SKM-1 (cell line): ENCODE data around the gene PPP2R3A.

Source experiments
- DNase-seq: peaks from one replicate; lab custom pipeline; 2025; ENCODE audit not compliant: unreplicated experiment; lab: John Stamatoyannopoulos, UW

Gene PPP2R3A

GRCh38 chr3:135970506-135971116, 5.1 kb downstream of the PPP2R3A start:
- DNase-seq, result peak; percentile 18

- DNase-seq, result no peak
Observed at GRCh38 chr3:135973841-135974240, 8.3 kb downstream of the PPP2R3A start.

DNA sequence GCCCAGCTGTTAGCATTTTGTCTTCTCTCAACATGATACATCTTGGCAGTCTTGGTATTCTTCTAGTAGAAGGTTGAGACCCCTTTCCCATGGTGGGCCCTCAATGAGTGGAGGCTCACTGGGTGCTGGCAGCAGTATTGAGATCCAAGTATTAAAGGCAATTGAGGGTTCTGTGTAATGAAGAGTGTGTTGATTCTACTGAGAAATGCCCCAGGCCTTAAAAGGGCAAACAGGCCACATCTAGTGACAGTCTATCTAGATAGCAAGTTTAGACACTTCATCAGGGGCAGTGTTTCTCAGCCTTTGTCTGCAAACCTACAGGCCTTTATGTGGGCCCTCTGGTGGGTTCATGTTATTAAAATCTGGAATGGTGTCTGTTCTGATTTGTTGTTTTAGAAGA, 9.5 kb downstream of the PPP2R3A start:
- no peak for DNase-seq

DNA sequence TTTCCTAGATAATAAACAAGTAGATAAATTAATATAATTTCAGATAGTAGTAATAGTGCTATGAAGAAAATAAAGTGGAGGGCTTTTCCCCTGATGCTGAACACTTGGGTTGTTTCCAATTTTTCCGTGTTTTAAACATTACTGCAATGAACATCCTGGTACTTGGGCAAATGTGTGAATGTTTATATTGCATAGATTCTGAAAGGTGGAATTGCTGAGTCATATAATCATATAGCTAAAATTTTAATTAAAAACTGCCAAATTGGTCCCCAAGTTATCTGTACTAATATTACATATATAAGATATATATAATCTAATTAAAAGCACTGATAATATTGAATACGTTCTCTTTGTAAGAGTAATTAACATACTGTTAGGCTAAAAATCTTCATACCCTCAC, 10.0 kb downstream of the PPP2R3A start:
- DNase-seq, result no peak

GRCh38 chr3:135980343-135980742, 14.8 kb downstream of the PPP2R3A start:
- DNase-seq, result no peak

DNA sequence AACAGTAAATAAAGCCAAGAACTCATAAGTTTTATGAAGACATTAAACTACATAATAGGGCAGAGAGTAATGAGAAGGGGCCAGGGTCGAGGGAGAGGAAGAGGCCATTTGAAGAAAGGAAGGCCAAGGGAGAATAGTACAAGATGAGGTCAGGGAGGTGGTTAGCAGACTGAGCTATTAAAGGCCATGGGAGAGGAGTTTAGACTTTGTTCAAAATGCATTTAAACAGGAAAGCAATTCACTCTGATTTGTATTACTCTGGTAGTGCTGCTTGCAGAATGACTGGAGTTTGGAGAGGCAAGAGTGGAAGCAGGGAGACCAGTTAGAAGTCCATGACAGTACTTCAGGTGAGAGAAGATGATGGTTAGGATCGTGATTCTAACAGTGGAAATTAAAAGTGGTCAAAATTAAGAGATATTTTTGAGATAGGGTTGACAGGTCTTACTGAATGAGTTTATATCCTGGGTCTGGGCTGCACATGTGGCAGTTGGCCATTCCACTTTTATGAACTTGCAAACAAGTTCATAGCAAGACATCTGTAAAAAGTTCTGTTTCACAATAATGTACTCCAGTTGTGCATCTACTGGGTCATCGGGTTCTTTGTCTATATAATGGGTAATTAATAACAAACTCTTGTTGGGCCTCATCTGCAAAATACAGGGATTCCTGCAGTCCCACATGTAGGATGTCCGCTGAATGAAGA, 16.3 kb downstream of the PPP2R3A start:
- no peak for DNase-seq

- no peak for DNase-seq
Observed at GRCh38 chr3:135982404-135982761, 16.9 kb downstream of the PPP2R3A start.

DNA sequence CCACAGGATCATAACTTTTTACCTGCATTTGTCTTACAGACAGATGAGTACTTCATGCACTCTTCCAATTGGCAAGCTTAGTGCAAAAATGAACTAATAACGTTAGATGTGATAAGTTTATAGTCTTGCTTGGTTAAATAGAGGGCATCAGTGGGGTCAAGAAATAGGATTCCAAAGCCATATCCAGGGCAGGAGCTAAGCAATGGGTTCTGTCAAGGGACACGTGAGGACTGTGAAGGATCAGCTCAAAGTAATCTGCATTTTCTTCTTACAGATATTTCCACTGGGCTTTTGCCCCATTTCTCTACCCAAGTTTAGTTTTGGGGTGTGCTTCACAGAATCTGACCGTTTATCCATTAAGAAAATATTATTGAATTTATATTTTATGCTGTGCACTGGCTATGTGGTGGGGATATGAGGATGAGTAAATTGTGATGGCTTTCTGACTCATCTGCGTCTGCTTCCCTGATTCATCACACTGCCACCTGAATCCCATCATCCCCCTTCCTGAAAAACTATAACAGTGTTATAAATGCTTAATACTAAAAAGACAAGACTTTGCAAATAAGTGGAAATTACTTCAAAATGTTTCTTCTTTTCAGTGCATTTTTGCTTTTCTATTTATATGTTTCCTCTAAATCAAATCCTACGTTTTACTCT, 17.5 kb downstream of the PPP2R3A start:
- DNase-seq, result no peak

DNA sequence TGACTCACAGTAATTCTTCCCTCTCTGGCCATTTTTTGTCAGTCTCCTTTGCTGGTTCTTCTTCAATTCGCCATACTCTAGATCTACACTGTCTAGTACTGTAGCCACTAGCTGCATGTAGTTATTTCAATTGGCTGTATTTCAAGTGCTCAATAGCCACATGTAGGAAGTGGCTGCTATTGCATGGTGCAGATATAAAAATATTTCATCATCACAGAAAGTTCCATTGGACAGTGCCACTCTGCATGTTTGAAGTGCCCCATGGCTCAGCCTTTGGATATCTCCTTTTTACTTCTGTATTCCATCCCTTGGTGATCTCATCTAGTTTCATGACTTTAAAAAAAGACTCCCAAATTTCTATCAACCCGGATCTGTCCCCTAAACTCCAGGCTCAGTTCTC, 22.1 kb downstream of the PPP2R3A start:
- no peak for DNase-seq

DNA sequence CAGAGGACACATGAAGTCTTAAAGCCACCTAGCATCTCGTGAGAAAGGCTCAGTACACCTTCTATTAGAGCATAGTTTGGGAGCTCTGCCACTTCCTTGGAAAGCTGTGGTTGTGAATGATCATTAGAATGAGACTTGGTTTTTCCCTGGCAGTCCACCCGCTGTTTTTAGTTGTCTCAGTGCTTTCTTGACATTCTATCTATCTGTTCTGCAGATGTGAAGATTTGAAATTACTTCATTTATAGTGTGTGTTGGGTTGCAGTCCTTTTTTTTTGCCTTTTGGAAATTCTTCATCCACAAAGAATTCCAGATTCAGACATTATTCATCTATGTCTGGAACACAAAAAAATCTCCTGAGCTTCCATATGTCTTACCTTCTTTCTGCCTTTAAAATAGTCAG, 23.7 kb downstream of the PPP2R3A start:
- DNase-seq, result no peak

DNA sequence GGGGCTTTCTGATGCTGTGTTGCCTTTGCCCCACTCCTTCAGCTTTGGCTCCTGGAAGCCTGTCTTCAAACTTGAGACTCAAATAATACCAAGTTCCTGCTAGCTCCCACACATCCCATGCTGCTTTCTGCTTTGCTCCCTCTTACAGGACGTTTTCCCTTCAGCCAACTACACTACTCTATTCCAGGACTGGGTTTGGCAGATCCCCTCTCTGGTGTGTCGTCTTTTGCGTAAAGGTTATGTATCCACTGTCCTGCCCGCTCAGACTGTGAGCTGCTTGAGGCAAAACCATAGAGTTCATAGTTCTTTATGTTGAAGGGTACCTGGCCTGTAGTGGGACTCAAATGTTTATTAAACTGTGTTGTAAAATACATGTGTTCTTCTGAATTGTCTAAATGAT, 25.4 kb downstream of the PPP2R3A start:
- no peak for DNase-seq

DNA sequence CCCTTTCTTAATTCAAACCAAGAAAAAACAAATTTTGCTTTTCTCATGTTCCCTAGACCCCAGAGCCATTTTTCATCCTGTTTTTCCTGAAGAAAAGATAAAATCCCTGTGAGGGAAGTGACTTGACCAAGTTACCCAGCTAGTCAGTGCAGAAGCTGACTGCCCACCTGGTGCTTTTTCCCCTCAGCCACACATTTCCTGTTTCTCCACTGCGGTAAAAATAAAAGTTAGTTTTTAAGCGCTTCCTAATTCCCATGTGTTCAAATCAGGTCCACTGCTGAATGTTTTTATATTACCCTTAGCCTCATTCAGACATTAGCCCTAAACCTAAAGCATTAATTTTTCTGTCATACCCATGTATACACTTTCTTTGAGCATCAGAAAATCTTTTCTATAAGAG, 26.1 kb downstream of the PPP2R3A start:
- DNase-seq, result no peak

DNA sequence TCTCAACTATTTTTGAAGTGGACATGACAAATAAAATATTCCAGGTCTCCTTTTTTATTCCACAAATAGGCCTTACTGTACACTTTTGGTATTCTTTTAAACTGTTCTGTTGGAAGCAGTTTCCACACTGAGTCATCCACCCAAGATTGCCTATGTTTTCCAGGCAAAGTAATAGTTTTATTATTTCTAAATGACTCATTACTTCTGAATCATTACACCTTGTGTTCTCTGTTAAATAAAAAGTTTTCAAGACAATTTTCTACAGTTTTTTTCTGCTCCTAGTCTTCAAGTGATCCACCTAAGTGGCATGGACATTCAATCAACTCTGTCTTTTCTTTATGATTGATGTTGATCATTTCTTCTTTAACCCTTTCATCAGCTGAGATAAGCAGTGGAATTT, 26.5 kb downstream of the PPP2R3A start:
- no peak for DNase-seq

DNA sequence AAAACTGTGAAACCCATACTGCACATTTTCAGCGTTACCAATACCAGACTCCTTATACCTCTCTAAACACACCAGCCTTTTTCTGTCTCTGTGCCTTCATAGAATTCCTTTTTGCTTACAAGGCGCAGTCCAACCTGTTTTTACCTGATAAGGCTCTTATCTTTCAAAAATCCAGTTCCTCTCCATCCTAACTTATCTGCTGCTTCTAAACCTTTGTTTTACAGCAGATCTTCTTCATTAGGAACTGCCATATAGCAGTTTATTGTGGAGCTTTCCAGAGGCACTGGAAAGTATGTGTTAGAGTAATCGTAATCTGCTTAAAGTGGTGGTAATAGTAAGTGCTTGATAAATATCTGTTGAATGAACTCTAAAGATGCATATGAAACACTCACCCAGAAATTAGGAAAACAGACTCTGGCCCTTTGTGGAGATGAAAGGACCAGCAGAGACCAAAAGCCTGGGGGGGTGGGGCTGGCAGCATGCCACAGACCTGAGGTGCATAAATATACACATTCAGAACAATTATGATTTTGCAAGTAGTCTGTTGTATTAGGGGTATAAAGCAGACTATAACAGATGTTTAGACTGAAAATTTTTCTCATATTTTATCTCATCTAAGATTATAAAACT, 29.3 kb downstream of the PPP2R3A start:
- no peak for DNase-seq

GRCh38 chr3:135995766-135996165, 30.2 kb downstream of the PPP2R3A start:
- DNase-seq, result no peak

GRCh38 chr3:135997554-135998320, 32.2 kb downstream of the PPP2R3A start:
- DNase-seq, result no peak

DNA sequence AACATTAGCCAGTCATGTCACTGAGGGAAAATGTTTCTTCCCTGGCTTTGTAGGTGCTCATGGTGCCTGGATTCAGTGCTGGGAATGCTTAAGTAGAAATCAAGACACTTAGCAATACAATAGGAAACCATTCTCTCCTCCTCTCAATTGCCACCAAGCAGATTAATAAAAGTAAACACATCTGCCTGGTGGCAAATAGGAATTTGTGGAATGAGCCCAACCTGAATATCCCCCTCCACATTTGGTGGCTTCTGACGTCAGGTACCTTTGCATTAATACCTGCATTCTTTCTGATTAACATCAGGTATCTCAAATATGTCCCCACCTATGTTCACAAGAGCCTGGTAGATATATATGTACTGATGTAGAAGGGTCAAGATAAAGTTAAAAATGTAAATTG, 42.7 kb downstream of the PPP2R3A start:
- no peak for DNase-seq

GRCh38 chr3:136008732-136009470, 43.4 kb downstream of the PPP2R3A start:
- DNase-seq, result no peak

DNA sequence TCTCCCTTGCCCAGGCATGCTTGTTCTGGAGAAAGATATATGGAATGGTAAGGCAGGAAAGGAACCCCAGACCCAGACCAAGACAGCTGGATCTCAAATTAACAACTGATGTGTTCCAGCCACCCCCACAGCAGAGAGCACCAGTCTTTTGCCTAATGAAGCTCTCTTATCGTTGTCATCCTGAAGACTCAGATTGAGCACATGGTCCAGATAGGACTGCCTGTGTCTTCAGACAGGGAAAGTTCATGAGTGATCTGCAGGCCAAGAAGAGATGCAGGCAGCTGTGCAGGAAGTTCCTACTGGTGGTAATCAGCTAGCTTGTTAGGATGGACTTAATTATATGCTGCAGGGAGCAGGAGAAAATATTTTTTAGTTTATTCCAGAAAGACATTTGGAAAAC, 53.3 kb downstream of the PPP2R3A start:
- DNase-seq, result no peak

DNA sequence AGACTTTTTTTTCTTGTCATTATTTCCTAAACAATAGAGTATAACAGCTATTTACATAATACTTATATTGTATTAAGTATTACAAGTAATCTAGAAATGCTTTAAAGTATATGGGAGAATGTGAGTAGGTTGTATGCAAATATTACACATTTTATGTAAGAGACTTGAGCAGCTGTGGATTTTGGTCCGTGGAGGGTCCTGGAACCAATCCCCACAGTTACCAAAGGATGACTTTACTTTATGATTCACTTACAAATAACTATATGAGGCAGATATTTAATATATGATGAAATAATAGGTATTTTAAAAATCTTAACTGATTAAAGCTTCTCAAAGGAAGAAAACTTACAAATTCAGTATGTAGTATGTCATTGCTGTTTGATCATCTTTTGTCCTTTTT, 56.3 kb downstream of the PPP2R3A start:
- no peak for DNase-seq
